HepG2 (cell line): ENCODE measurements around the gene NFATC3. TPM values are rescaled to one million over a fixed set of nuclear protein-coding genes. Genes with fewer than 3 reads are reported as not detected.

Experiments used
- DMTF1 ChIP-seq: sonication (generic); formaldehyde crosslinking; IDR thresholded peaks from 2 replicates; pipeline ENCODE4 v1.4.0; 2020; ENCODE audit warnings: mild to moderate bottlenecking, missing genetic modification reagents
- HMGXB3 ChIP-seq: sonication (generic); formaldehyde crosslinking; IDR thresholded peaks from 2 replicates; pipeline ENCODE4 v1.4.0; 2020; ENCODE audit warnings: missing genetic modification reagents, borderline replicate concordance
- KDM6A ChIP-seq: IDR thresholded peaks from 2 replicates; pipeline ENCODE4 v1.6.1; 2016; ENCODE audit warnings: low read depth
- PPARG ChIP-seq: conservative IDR thresholded peaks from 2 replicates; pipeline ENCODE4 v1.6.1; 2016; ENCODE audit warnings: missing biosample characterization, missing genetic modification reagents
- PTBP1 ChIP-seq: fragments of 200-400 bp; formaldehyde crosslinking; IDR thresholded peaks from 2 replicates; pipeline ENCODE4 v1.6.1; 2018; ENCODE audit warnings: low read length, low read depth; ENCODE audit not compliant: poor library complexity, severe bottlenecking
- REST ChIP-seq, 2 experiments: IDR thresholded peaks; 2 replicates each; pipeline ENCODE4 v1.6.1; 2011 to 2012; ENCODE audit warnings: low read length in 2 of 2, borderline replicate concordance in 1 of 2, low read depth in 1 of 2, mild to moderate bottlenecking in 1 of 2, moderate library complexity in 1 of 2
- TARDBP ChIP-seq: sonication (generic); formaldehyde crosslinking; IDR thresholded peaks from 2 replicates; pipeline ENCODE4 v1.8.0; 2022; ENCODE audit warnings: mild to moderate bottlenecking, missing genetic modification reagents
- TBX3 ChIP-seq: fragments of 450-650 bp; IDR thresholded peaks from 2 replicates; pipeline ENCODE4 v1.6.1; 2017; ENCODE audit warnings: antibody characterized with exemption, mild to moderate bottlenecking, inconsistent platforms, borderline replicate concordance
- TFE3 ChIP-seq: IDR thresholded peaks from 2 replicates; pipeline ENCODE4 v1.6.1; 2016
- XBP1 ChIP-seq: sonication (generic); formaldehyde crosslinking; IDR thresholded peaks from 2 replicates; pipeline ENCODE4 v1.5.0; 2020; ENCODE audit warnings: missing genetic modification reagents
- ZNF138 ChIP-seq: sonication (generic); formaldehyde crosslinking; IDR thresholded peaks from 2 replicates; pipeline ENCODE4 v1.5.0; 2020; ENCODE audit warnings: mild to moderate bottlenecking, low read depth, missing genetic modification reagents
- ZNF33B ChIP-seq: sonication (generic); formaldehyde crosslinking; IDR thresholded peaks from 2 replicates; pipeline ENCODE4 v1.5.1; 2020; ENCODE audit warnings: mild to moderate bottlenecking, missing genetic modification reagents
- ZNF468 ChIP-seq: sonication (generic); formaldehyde crosslinking; IDR thresholded peaks from 2 replicates; pipeline ENCODE4 v1.8.0; 2022; ENCODE audit warnings: mild to moderate bottlenecking, moderate library complexity, missing genetic modification reagents
- ZNF563 ChIP-seq: sonication (generic); formaldehyde crosslinking; IDR thresholded peaks from 2 replicates; pipeline ENCODE4 v1.8.0; 2022; ENCODE audit warnings: mild to moderate bottlenecking, moderate library complexity, missing genetic modification reagents
- ZNF775 ChIP-seq: sonication (generic); formaldehyde crosslinking; IDR thresholded peaks from 2 replicates; pipeline ENCODE4 v1.4.0; 2020; ENCODE audit warnings: missing genetic modification reagents, mild to moderate bottlenecking, moderate library complexity, borderline replicate concordance
- ZNF878 ChIP-seq: sonication (generic); formaldehyde crosslinking; IDR thresholded peaks from 2 replicates; pipeline ENCODE4 v1.8.1; 2023; ENCODE audit warnings: mild to moderate bottlenecking, missing genetic modification reagents, moderate library complexity
- polyA plus RNA-seq, 8 experiments: library from polyadenylated mRNA; depleted of rRNA in 3 of 8; stranded (reverse) in 7 of 8; unstranded in 1 of 8; fragments of >200 nt; fragmentation: Illumina TruSeq in 4 of 8; extraction: Trizol in 4 of 8; gene quantifications; 2 replicates each; pipeline versions ENCODE4 v1.2.1 to v1.2.3, GENCODE V29; 2011 to 2016; ENCODE audit warnings: low read depth in 4 of 8, missing spikeins in 1 of 8, mixed read lengths in 1 of 8; ENCODE audit not compliant: insufficient read depth in 1 of 8
- total RNA-seq, 5 experiments: library from RNA; depleted of rRNA; stranded (reverse); fragments of >200 nt; fragmentation: Illumina TruSeq; extraction: Trizol; gene quantifications; 2 replicates each; pipeline ENCODE4 v1.2.3, GENCODE V29; 2016; ENCODE audit warnings: low read depth in 1 of 5

The NFATC3 gene
- total and polyA plus RNA-seq, 2 of the 13 experiments (the other 11 are each of a cell fraction or from before 2014, with no cell fraction given): 52.6 to 62.7 TPM

- TF ChIP-seq REST (IDR thresholded peaks at IDR 0.05; ENCODE audit: borderline replicate concordance in 1 of 2, low read depth in 1 of 2, low read length in 2 of 2) (peak in 1 of 2 experiments; percentile 65; a peak in 1 of 4 replicates), TARDBP (CRISPR knock-in tag) (peak; percentile 90; the same call in 1 of the 2 replicates), TFE3 (peak; percentile 85; the same call in 1 of the 2 replicates), ZNF468 (CRISPR knock-in tag) (peak; percentile 89; the same call in 1 of the 2 replicates), ZNF33B (CRISPR knock-in tag) (peak; percentile 94; the same call in 1 of the 2 replicates), ZNF775 (CRISPR knock-in tag) (peak; percentile 88; the same call in 1 of the 2 replicates), HMGXB3 (CRISPR knock-in tag) (peak; percentile 47; the same call in 1 of the 2 replicates), ZNF138 (peak; percentile 94; the same call in 1 of the 2 replicates), XBP1 (CRISPR knock-in tag) (peak; percentile 65; the same call in 1 of the 2 replicates), DMTF1 (CRISPR knock-in tag) (no peak), TBX3 (peak; percentile 41; the same call in 1 of the 2 replicates), PTBP1 (no peak), KDM6A (peak; percentile 89), PPARG (CRISPR knock-in tag) (peak; percentile 80), ZNF878 (CRISPR knock-in tag) (peak; percentile 91), ZNF563 (peak; percentile 94)
These were observed 489 bp upstream of the NFATC3 start (continued) for GRCh38 chr16:68084504-68085258.
